Epithelial cell of prostate (primary cell): ENCODE results near the gene ST14.
"Not testable (repeated sequence)": the region's sequence is repeated elsewhere in the genome, so short reads cannot be mapped to it uniquely, and the experiment has no call there.

Experiments
- DNase-seq: peaks from one replicate; pipeline ENCODE4 v3.0.0-alpha.2; 2011; ENCODE audit warnings: low read depth, low spot score
- H3K27ac ChIP-seq: fragments of 450-650 bp; 2 replicates; pipeline ENCODE4 v1.5.1; 2017; ENCODE audit warnings: mild to moderate bottlenecking

The ST14 gene

DNA sequence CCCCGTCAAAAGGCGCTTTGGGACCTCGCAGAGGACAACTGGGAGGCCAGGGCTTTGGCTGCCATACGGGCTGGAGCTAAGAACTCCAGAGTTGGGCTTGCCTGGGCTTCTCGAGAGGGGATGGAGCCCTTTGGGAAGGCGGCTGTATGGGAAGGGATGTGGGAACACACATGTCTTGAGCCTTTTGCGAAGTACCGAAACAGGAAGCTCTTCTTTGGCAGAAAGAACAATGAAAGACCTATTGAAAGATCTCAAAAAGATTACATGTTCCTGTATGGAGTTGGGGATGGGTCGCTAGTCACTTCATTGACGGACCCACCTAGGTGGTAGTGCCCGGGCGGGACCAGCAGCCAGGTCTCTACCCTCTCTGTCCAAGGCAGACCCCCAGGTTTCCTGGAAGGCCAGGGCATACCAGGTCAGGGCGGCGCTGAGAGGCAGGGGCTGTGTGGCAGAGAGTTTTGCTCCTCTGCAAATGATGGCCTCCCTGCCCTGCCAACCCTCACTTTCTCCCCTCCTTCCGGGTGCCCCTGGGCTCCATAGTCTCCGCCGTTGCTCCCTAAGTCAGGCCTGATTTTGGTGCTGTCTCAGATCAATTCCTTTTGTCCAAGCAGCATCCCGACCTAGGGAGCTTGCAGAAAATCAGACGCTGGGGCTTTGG lies 1.0 kb downstream of the ST14 start:
- DNase-seq, result no peak
- H3K27ac ChIP-seq, result peak overlapping the region; percentile 73

DNA sequence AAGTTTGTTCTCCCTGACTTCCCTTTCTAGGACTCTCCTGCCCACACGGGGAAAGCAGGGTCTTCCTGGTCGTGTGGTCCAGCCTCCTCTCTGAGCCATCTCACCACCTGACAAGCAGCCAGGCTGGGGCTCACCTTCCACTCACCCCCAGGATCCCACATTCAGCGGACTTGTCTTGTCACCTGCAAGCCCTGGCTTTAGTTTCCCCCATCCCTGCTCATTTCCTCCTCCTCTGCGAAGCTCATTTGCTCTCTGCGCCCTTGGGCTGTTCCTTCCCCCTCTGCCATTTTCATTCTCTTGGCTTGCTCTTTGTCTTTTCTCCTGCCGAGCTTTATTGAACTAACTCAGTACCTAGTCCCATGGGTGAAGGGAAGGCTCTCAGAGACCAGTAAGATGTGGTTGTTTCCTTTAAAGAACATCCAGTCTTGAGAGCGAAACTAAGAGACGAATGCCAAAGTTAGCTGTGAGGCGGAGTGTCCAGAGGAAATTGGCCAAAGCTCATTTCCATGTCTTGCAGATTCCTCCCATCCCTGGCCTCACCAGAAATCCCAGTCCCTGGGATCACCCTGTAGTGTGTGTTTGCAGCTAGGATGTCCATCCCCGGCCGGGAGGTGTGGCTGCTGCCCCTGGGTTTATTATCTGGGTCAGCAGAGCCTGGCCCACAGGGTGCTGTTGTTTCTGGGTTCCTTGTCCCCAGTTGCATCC lies 2.0 kb downstream of the ST14 start:
- no peak for DNase-seq
- H3K27ac ChIP-seq, result peak overlapping the region; percentile 73

DNA sequence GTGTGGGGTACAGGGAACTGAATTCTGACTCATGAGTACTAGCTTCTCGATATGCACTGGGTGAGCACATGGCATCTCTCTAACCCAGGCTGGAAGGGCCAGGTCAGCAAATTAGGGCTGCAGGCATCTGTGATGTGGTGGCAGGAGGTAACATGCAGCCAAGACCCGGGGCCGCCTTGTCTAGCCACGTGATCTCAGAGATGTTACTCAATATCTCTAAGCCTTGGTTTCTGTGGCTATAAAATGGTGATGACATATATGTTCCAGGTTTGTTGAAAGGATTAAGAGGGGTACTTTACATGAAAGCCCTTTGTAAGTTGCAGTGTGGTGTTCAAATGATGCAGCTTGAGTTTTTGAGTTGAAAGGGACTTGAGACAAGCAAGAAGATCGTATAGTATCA lies 3.2 kb downstream of the ST14 start:
- no peak for DNase-seq
- peak overlapping the region; percentile 34 for H3K27ac ChIP-seq

GRCh38 chr11:130163346-130164220 lies 4.0 kb downstream of the ST14 start:
- H3K27ac ChIP-seq, result peak overlapping the region; percentile 34
- DNase-seq, result no peak

DNA sequence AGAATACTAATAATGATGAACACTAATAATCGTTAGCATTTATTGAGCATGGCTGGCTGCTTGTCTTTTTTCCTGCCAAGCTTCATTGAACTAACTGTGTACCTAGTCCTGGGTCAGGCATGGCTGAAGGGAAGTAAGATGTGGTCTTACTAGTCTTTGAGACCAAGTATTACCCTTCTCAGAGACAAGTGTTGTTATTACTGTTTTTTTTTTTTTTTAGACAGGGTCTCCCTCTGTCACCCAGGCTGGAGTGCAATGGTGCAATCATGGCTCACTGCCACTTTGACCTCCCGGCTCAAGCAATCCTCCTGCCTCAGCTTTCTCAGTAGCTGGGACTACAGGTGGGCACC lies 4.6 kb downstream of the ST14 start:
- H3K27ac ChIP-seq, result peak overlapping the region; percentile 34
- DNase-seq, result no peak

GRCh38 chr11:130165601-130166456 lies 6.2 kb downstream of the ST14 start:
- DNase-seq, result no peak
- peak overlapping the region; percentile 72 for H3K27ac ChIP-seq

DNA sequence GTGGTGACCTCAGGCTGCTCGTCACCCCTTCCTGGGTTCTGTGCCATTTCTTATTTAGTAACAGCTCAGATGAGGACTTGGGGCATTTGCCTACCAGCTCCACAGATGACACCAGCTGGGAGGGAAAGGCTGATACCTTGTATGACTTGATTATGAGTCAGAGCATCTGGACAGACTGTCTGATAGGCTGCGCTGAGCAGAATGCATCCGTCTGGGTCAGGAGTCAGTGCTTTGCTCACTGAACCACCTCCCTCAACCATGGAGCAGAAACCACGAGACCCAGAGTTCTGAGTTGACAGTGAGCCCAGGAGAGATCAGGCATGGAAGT lies 6.8 kb downstream of the ST14 start:
- peak; percentile 96 for DNase-seq
- peak overlapping the region; percentile 72 for H3K27ac ChIP-seq

GRCh38 chr11:130167146-130167545 lies 7.6 kb downstream of the ST14 start:
- peak overlapping the region; percentile 72 for H3K27ac ChIP-seq
- DNase-seq, result no peak

- no peak for DNase-seq
- H3K27ac ChIP-seq, result peak overlapping the region; percentile 10
Measured at GRCh38 chr11:130168105-130168504, 8.5 kb downstream of the ST14 start.

DNA sequence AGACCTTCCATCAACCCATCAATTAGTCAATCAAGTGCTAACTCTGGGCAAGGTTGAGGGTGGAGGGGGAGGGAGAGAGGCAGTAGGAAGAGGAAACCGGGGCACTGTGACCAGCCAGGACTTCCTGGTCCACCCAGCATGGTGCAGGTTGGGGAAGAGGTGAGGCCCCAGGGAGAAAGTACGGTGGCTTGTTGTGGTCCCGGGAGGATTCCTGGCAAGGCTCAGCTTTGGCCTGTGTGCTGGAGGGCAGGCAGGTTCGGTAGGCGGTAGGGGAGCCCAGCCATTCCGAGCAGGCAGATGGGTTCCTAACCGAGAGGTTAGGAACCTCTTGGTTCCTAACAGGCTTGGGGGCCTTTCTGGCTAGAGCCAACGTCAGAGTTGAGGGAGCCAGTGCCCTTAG lies 10.8 kb downstream of the ST14 start:
- H3K27ac ChIP-seq, result no peak overlapping the region
- DNase-seq, result no peak

DNA sequence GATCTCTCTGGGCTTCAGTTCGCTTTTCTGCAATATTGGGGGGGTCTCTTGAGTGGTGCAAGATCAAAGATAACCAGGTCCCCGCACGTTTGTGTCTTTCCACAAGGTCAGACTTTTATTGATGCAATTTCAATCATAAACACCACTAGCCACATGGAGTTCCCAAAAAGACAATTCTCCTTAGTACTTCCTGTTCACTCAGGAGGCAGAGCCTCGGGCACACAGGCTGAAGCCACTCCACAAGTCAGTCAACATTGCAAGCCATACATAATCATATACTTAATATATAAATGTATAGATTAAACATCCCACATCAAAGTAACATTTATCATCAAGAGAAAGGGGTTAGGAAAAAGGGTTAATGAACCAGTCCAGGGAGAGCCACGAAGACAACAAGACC lies 12.0 kb downstream of the ST14 start:
- no peak for DNase-seq
- H3K27ac ChIP-seq, result no peak overlapping the region

DNA sequence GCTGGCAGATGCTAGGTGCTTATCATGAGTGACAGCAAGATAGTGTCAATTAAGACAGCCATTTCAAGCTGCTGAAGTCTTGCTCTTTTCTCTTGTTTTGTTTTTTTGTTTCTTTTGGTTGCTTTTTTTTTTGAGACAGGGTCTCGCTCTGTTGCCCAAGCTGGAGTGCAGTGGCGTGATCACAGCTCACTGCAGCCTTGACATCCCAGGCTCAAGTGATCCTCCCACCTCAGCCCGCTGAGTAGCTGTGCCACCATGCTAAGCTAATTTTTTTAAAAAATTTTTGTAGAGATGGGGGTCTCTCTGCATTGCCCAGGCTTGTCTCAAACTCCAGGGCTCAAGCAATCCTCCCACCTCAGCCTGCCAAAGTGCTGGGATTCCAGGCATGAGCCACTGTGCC lies 12.4 kb downstream of the ST14 start:
- DNase-seq, H3K27ac ChIP-seq: not testable (repeated sequence)

DNA sequence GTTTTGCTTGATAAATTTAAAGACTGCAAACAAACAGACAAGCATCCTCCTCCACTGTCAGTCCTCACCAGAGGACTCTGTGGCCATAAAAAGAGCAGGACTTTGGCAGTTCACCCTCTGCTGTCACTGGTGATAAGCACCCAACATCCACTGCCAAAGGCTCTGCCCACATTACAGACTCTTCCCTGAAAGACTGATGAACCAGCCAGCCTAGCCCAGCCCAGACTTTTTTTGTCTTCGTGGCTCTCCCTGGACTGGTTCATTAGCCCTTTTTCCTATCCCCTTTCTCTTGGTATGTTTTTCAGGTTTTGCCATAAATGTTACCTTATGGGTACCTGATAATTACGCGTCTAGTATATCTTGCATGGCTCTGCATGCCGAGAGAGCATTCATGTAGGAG lies 15.1 kb downstream of the ST14 start:
- H3K27ac ChIP-seq, result no peak overlapping the region
- DNase-seq, result no peak

DNA sequence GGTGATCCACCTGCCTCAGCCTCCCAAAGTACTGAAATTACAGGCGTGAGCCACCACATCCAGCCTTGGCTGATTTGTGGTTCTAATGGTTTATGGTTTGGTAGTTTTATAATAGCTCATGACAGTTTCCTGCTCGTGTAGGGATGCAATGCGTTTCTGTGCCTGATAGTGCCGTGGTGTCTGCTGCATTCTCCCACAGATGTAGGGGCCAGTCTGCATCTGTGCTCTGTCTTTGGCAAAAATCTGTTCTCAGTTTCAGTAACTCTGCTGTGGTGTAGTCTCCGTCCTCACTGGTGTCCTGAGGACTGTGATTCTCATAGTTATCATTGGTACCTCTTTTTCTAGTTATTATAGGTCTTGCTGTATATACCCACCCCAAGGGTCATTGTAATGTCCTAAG lies 16.3 kb downstream of the ST14 start:
- no peak for DNase-seq

GRCh38 chr11:130177782-130178181 lies 18.2 kb downstream of the ST14 start:
- no peak overlapping the region for H3K27ac ChIP-seq
- DNase-seq, result no peak

More for the DNA sequence above, 16.3 kb downstream of the ST14 start:
- no peak overlapping the region for H3K27ac ChIP-seq

- DNase-seq, result peak; percentile 63
- H3K27ac ChIP-seq, result peak overlapping the region; percentile 53
Measured at GRCh38 chr11:130178441-130179339, 19.1 kb downstream of the ST14 start.

- DNase-seq, result no peak
- H3K27ac ChIP-seq, result peak overlapping the region; percentile 53
Measured at GRCh38 chr11:130179396-130180306, 20.1 kb downstream of the ST14 start.

DNA sequence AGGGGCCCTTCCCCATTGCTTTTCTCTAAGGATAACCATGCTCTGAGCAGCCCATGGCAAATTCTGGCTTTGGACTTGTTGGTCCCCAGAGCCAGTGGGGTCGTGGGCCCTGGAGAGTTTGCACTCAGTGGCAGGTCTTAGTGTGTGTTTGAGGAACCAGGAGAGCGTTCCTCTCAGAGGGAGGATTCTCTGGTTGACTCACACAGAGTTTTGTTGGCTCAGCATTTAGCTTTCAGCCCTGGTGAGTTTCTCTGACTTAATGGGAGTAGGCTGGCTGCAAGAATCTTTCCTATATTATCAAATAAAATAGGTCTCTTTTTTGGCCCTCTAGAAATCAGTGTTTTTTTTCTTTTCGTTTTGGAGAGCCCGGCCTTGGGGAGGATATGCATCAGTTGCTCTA lies 20.9 kb downstream of the ST14 start:
- DNase-seq, result no peak
- H3K27ac ChIP-seq, result peak overlapping the region; percentile 53
